Astrocyte of the cerebellum (primary cell): ENCODE results near the gene OGFR.

Experiments used
- DNase-seq: peaks from one replicate; pipeline ENCODE4 v3.0.0-alpha.2; 2011; ENCODE audit warnings: low read depth
- H3K4me3 ChIP-seq: 2 replicates; pipeline ENCODE4 v1.5.1; 2011; ENCODE audit warnings: mild to moderate bottlenecking, low read depth, low read length, moderate library complexity
- CTCF ChIP-seq: IDR thresholded peaks from 2 replicates; pipeline ENCODE4 v1.5.1; 2012; ENCODE audit warnings: low read length, low read depth, moderate library complexity, mild to moderate bottlenecking; ENCODE audit errors: missing control alignments
- in situ Hi-C: cut with HindIII; loops from 2 replicates; pipeline ENCODE4 v1.10.0; 2017; ENCODE audit warnings: low sequenced_read_pairs

Gene OGFR

GRCh38 chr20:62776692-62777527 lies 27.7 kb upstream of the OGFR start:
- no peak for TF ChIP-seq CTCF
- in situ Hi-C loops: no loop called here
- H3K4me3 ChIP-seq: no peak overlapping the region
- DNase-seq: no peak

- in situ Hi-C loops: no loop called here
- TF ChIP-seq CTCF: no peak
- no peak for DNase-seq
- no peak overlapping the region for H3K4me3 ChIP-seq
Observed at GRCh38 chr20:62777528-62777830, 27.2 kb upstream of the OGFR start.

DNA sequence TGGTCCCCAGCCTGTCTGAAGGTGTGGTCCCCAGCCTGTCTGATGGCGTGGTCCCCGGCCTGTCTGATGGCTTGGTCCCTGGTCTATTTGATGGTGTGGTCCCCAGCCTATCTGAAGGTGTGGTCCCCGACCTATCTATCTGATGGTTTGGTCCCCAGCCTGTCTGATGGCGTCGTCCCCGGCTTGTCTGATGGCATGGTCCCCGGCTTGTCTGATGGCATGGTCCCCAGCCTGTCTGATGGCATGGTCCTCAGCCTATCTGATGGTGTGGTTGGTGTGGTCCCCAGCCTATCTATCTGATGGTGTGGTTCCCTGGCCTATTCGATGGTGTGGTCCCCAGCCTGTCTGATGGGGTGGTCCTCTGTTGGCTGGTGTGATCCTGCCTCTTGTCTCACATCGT lies 26.6 kb upstream of the OGFR start:
- no peak overlapping the region for H3K4me3 ChIP-seq
- in situ Hi-C loops: no loop called here
- TF ChIP-seq CTCF: no peak
- no peak for DNase-seq

GRCh38 chr20:62778601-62779416 lies 25.8 kb upstream of the OGFR start:
- DNase-seq: no peak
- in situ Hi-C loops: no loop called here
- H3K4me3 ChIP-seq: no peak overlapping the region
- TF ChIP-seq CTCF: no peak

- H3K4me3 ChIP-seq: no peak overlapping the region
- no peak for TF ChIP-seq CTCF
- in situ Hi-C loops: no loop called here
- DNase-seq: no peak
Observed at GRCh38 chr20:62779417-62779685, 25.3 kb upstream of the OGFR start.

DNA sequence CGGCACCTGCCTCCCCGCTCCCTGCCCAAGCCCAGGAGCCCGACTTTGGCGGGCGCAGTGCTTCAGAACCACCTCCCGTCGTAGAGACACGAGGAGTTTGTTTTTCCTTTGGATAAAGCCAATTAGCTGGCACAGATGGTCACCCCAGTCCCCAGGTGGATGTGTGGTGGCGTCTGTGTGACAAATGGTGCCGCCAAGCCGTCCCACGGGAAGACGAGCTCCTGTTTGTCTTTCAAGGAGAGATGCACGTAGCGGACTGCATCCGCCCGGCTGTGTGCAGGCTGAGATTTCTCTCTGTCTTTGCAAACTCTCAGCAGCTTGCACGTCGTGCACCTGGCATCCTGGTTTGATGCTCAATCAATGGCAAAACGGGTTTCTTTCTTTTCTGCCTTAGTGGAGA lies 24.4 kb upstream of the OGFR start:
- in situ Hi-C loops: loop anchor here (10.0 kb wide), 1 partner anchor 115 kb away; no protein-coding TSS in a partner anchor
- no peak for DNase-seq
- no peak for TF ChIP-seq CTCF
- no peak overlapping the region for H3K4me3 ChIP-seq
